Stimulated activated CD4-positive, alpha-beta T cell treated with anti-CD3 and anti-CD28 coated beads, Interleukin-4, amount 100 ng/mL, for 24 hours (primary cell): ENCODE measurements around the gene ZNF214.
"Not testable (repeated sequence)": the region's sequence is repeated elsewhere in the genome, so short reads cannot be mapped to it uniquely, and the experiment has no call there.

Experiments used
- DNase-seq: peaks from one replicate; pipeline ENCODE4 v3.0.0-alpha.2; 2020

Gene ZNF214

GRCh38 chr11:6986487-6986886 lies 33.7 kb downstream of the ZNF214 start:
- DNase-seq, result no peak

DNA sequence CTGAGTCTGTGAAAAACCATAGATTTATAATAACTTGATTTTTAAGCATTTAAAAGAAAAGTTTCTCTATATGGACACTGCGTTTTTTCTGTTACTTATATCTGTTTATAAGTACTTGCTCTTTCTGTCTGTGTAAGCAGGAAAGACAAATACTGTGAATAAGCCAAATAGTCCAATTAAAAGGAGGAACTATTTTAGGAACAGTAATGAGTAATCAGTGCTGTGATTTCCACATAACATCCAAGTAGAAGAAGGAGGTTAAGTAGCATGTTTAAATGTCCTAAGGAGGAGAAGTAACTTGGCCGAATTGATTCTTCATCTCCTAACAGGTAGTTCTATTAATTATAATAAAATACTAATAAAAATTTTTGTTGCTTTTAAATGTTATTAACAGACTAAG lies 40.8 kb downstream of the ZNF214 start:
- no peak for DNase-seq

DNA sequence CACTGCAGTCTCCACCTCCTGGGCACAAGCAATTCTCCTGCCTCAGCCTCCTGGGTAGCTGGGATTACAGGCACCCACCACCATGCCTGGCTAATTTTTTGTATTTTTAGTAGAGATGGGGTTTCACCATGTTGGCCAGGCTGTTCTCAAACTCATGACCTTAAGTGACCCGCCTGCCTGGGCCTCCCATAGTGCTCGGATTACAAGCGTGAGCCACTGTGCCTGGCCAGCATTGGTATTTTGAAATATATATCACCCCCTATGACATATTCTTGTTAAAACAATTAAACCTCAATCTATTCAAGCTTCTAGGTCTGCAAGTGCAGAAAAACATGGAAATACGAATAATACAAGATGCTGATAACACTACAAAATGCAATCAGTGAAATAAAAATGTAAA lies 50.3 kb downstream of the ZNF214 start:
- DNase-seq, result not testable (repeated sequence)

DNA sequence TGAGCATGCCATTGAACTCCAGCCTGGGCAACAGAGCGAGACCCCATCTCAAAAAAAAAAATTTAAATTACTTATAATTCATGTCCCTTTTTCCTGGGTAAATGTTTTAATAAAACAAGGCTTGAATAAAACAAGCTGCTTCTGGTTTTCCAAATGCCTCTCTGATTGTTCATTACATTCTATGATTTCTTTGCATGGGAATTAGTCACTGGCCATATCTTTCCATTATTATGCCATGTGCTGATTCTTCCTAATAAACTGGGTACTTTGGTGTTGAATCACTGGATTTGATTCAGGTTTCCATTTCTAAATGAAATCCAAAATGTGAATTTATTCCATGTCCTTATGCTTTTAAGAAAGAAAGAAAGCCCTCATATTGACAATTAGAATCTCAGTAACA lies 51.3 kb downstream of the ZNF214 start:
- no peak for DNase-seq

DNA sequence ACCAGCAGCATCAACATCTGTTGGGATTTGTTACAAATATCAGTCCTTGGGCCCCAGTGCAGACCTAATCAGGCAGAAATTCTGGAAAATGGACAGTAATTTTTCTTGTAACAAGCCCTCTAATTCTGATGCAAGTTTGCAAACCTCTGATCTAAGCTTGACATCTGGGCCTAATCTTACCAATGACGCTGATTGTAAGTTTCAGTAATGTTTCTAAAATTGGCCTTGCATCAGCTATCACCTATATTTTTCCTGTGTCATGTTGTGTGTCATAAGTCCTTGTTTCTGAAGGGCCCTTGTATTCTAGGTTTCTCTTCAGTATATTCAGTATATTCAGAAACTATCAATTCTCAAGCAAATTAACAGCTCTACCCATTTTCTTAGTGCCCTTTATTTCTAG lies 57.5 kb downstream of the ZNF214 start:
- DNase-seq, result no peak

DNA sequence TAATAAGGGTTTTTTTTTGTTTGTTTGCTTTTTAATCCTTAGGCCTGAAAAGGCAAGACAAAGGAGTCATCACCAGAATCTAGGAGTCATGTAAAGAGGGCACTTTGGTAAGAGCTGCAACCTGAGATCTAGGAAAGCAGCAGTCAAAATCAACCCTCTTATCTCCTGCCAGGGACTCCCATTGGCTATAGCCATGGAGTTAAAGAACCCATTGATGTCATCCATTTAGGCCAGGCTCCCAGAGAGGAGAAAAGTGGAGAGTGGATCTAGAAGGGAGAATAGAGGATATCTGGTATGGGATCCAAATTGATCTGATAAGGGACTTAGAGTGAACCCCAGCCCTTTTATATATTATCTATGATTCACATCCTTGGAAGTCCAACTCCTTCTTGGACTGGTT lies 58.0 kb downstream of the ZNF214 start:
- DNase-seq, result no peak

DNA sequence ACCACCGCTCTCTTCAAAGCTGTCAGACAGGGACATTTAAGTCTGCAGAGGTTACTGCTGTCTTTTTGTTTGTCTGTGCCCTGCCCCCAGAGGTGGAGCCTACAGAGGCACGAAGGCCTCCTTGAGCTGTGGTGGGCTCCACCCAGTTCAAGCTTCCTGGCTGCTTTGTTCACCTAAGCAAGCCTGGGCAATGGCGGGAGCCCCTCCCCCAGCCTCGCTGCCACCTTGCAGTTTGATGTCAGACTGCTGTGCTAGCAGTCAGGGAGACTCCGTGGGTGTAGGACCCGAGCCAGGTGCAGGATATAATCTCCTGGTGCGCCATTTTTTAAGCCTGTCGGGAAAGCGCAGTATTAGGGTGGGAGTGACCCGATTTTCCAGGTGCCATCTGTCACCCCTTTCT lies 65.9 kb downstream of the ZNF214 start:
- not testable (repeated sequence) for DNase-seq
